Body of pancreas (tissue), 4 donors: ENCODE measurements around the gene SCFD2.

ENCODE experiments used
- CTCF ChIP-seq, 7 experiments: fragments of 450-650 bp in 4 of 7; fragments of 200-600 bp in 3 of 7; sonication (generic) in 3 of 7; IDR thresholded peaks; one replicate each; pipeline ENCODE4 v1.5.1; 2016 to 2019; ENCODE audit warnings: antibody characterized with exemption in 7 of 7
- POLR2A ChIP-seq, 3 donors: fragments of 450-650 bp; IDR thresholded peaks; one replicate each; pipeline ENCODE4 v1.6.1; 2016; ENCODE audit warnings: antibody characterized with exemption in 3 of 3, mild to moderate bottlenecking in 2 of 3

- TF ChIP-seq CTCF (IDR thresholded peaks at IDR 0.05) (no peak), POLR2A (IDR thresholded peaks at IDR 0.05) (no peak)
These were observed 299.7 kb downstream of the SCFD2 start for GRCh38 chr4:53066155-53066554.
